ENCODE measurements around the gene P2RX2. TPM values are rescaled to one million over a fixed set of nuclear protein-coding genes. Genes with fewer than 3 reads are reported as not detected.
"Not testable (repeated sequence)": the region's sequence is repeated elsewhere in the genome, so short reads cannot be mapped to it uniquely, and the experiment has no call there.

P2RX2 gene
- total and polyA plus RNA-seq, 3 donors from 2014 or later = 2.2 to 3.0 (median 2.7) TPM

DNA sequence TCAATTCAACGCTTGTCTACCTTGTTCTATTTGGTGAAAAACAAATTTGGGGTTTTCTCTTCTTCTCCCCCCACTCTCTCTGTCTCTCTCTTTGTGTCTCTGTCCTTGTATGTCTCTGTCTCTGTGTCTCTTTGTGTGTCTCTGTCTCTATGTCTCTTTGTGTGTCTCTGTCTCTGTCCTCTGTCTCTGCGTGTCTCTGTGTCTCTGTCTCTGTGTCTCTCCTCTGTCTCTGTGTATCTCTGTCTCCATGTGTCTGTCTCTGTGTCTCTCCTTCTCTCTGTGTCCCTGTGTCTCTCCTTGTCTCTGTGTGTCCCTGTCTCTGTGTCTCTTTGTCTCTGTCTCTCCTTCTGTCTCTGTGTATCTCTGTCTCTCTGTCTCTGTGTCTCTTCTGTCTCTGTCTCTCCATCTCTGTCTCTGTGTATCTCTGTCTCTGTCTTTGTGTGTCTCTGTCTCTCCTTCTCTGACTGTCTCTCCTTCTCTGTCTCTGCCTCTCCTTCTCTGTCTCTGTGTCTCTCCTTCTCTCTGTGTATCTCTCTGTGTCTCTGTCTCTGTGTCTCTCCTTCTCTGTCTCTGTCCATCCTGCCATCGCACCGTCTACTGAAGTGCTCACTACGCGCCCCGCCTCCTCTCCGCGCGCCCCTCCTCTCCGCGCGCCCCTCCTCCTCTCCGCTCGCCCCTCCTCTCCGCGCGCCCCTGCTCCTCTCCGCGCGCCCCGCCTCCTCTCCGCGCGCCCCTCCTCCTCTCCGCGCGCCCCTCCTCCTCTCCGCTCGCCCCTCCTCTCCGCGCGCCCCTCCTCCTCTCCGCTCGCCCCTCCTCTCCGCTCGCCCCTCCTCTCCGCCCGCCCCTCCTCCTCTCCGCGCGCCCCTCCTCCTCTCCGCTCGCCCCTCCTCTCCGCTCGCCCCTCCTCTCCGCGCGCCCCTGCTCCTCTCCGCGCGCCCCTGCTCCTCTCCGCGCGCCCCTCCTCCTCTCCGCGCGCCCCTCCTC is 21.0 kb upstream of the P2RX2 start:
- WGBS, 2 donors = 10 to 11% methylated on average over 14 to 18 of the region's 58 CpGs
- intact Hi-C loops (cut with DNase I; ENCODE audit: low total_unique reads) = no loop called here
- no peak for DNase-seq
- Histone ChIP-seq H3K36me3 (ENCODE audit: low read depth, missing control alignments) (no peaks in the 10 kb centered on the region), H3K9me3 (no peaks in the 10 kb centered on the region), H3K27ac (no peak overlapping the region), H3K4me3 (peak overlapping the region in 1 of 2 donors; percentile 44), H3K27me3 (no peaks in the 10 kb centered on the region), H3K4me1 (no peaks in the 10 kb centered on the region)
- TF ChIP-seq POLR2A (IDR thresholded peaks at IDR 0.05) = no peak
- TF ChIP-seq, protein P1, sequence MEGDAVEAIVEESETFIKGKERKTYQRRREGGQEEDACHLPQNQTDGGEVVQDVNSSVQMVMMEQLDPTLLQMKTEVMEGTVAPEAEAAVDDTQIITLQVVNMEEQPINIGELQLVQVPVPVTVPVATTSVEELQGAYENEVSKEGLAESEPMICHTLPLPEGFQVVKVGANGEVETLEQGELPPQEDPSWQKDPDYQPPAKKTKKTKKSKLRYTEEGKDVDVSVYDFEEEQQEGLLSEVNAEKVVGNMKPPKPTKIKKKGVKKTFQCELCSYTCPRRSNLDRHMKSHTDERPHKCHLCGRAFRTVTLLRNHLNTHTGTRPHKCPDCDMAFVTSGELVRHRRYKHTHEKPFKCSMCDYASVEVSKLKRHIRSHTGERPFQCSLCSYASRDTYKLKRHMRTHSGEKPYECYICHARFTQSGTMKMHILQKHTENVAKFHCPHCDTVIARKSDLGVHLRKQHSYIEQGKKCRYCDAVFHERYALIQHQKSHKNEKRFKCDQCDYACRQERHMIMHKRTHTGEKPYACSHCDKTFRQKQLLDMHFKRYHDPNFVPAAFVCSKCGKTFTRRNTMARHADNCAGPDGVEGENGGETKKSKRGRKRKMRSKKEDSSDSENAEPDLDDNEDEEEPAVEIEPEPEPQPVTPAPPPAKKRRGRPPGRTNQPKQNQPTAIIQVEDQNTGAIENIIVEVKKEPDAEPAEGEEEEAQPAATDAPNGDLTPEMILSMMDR (IDR thresholded peaks at IDR 0.05) = no peak

DNA sequence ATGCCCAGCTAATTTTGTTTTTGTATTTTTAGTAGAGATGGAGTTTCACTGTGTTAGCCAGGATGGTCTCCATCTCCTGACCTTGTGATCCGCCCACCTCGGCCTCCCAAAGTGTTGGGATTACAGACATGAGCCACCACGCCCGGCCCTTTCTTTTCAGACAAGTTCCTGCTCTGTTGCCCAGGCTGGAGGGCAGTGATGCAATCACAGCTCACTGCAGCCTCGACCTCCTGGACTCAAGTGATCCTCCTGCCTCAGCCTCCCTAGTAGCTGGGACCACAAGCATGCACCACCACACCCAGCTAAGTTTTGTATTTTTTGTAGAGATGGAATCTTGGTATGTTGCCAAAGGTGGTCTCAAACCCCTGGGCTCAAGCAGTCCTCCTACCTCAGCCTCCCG is 19.1 kb upstream of the P2RX2 start:
- H3K9me3 ChIP-seq; H3K36me3 ChIP-seq (ENCODE audit: low read depth, missing control alignments); DNase-seq; intact Hi-C loops (cut with DNase I; ENCODE audit: low total_unique reads); H3K27ac ChIP-seq; H3K27me3 ChIP-seq; H3K4me1 ChIP-seq; H3K4me3 ChIP-seq: not testable (repeated sequence)
- WGBS, 2 donors = 56 to 58% methylated on average over 6 of the region's 6 CpGs

DNA sequence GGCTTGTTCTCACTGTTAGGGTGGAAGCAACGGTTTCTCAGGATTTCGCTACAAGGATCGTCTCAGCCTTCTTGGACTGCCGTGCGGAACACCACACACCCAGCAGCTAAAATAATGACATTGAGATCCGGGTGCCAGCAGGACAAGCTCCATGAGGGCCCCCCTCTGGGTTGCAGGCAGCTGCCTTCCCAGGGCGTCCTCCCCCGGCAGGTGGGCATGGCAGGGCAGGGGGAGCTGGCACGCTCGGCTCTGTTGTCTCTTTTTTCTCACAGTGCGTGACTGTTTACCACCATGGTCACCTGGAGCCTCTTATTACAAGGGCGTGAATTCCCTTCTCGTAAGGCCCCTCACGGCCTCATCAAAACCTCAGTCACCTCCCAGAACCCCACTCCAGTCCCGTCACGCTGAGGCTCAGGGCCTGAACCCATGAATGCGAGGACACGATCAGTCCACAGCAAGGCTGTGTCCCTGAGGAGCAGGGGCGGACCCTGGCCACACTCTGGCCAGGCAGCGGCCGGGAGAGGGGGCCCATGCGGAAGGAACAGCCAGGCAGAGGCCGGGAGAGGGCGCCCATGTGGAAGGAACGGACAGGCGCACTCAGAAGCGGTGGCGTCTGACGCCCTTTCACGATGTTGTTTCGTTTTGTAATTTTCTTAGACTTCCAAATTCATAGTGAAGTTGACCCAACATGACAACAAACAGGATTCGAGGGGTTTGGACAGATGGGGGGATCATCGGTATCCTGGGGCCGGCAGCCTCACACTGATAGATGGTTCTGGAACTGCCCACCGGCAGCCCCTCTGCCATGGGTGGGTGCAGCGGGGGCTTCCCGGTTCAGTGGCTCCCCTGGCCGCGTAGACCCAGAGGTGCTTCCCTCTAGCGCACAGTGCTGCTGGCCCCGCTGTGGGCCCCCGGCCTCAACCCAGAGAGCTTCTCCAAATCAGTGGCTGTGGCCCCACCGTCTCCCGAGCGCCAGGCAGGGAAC is 18.2 kb upstream of the P2RX2 start:
- Histone ChIP-seq H3K36me3 (ENCODE audit: low read depth, missing control alignments) (no peaks in the 10 kb centered on the region), H3K9me3 (no peaks in the 10 kb centered on the region), H3K27ac (peak overlapping the region in 1 of 2 donors; percentile 25), H3K4me3 (peak overlapping the region in 1 of 2 donors; percentile 25), H3K4me1 (no peaks in the 10 kb centered on the region), H3K27me3 (no peaks in the 10 kb centered on the region)
- intact Hi-C loops (cut with DNase I; ENCODE audit: low total_unique reads) = loop anchor here (10.0 kb wide), 1 partner anchor 186 kb away; no protein-coding TSS in a partner anchor
- DNase-seq = peak; percentile 79
- 48 to 49% methylated on average over 45 of the region's 45 CpGs for WGBS, 2 donors
- no peak for TF ChIP-seq POLR2A (IDR thresholded peaks at IDR 0.05)
- TF ChIP-seq, protein P1 (IDR thresholded peaks at IDR 0.05) = peak in 2 of 3 experiments; percentile 43 to 55

DNA sequence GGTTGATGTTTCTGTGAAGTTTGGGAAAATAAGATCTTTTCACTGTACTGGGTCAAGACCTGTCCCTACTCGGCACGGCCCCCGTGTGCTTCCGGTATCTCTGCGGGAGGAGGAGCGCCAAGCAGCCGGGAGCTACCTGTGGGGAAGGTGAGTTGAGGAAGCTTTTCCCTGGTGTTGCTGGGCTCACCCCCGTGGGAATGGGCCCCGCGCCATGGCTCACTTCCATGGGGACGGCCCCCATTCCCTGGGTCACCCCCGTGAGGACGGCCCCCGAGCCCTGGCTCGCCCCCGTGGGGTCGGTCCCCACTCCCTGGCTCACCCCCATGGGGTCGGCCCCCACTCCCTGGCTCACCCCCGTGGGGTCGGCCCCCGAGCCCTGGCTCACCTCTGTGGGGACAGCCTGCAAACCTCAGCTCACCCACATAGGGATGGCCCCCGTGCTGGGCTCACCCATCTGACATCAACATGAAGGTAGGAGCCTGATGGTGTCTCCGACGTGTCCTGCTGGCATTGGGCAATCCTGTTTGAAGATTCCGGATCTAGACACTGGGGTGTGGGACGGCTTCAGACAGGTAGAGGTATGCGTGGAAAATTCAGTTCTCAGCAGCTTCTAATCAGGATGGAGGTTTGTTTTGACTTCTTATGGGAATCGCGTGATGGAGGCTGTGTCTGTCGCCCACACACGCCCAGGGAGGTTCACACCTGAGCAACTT is 17.2 kb upstream of the P2RX2 start:
- Histone ChIP-seq H3K4me3 (no peak overlapping the region), H3K9me3 (no peaks in the 10 kb centered on the region), H3K27me3 (no peaks in the 10 kb centered on the region), H3K36me3 (ENCODE audit: low read depth, missing control alignments) (no peaks in the 10 kb centered on the region), H3K27ac (no peak overlapping the region), H3K4me1 (no peaks in the 10 kb centered on the region)
- 82 to 86% methylated on average over 25 to 30 of the region's 31 CpGs for WGBS, 2 donors
- no peak for DNase-seq
- no peak for TF ChIP-seq POLR2A (IDR thresholded peaks at IDR 0.05)
- intact Hi-C loops (cut with DNase I; ENCODE audit: low total_unique reads) = loop anchor here (10.0 kb wide), 1 partner anchor 187 kb away; no protein-coding TSS in a partner anchor

DNA sequence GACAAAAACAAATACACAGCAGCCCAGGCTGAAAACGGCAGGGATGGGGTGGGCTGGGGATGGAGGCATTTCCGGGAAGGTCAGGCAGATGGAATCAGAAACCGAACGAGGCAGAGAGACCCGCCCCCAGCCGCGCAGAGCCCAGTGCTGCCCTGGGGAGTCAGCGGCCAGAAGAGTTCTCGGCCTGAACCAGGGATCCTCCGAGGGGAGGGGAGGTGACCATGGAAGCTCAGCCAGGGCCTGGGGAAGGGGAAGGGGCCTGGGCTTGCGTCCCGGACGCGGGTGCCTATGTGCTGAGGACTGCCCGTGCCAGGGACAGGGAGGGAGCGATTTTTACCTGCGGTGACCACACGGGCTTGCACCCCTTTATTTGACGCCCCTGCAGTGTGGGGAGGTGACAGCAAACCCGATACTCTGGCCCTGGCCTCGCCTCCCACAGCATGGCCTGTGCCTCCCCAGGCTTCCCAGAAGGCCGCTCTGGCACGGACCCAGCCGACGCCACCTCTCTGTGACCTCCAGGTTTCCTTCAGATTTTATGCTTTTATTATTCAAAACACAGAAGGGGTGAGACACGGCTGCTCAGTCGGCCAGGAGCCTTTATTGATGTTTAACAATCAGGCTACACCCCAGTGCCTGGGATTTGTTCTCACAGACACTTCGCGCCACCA is 15.9 kb upstream of the P2RX2 start:
- Histone ChIP-seq H3K27me3 (no peaks in the 10 kb centered on the region), H3K27ac (peak overlapping the region in 1 of 2 donors; percentile 45), H3K4me1 (no peaks in the 10 kb centered on the region), H3K36me3 (ENCODE audit: low read depth, missing control alignments) (no peaks in the 10 kb centered on the region), H3K9me3 (no peaks in the 10 kb centered on the region), H3K4me3 (no peak overlapping the region)
- intact Hi-C loops (cut with DNase I; ENCODE audit: low total_unique reads) = loop anchor here (10.0 kb wide), 1 partner anchor 188 kb away; no protein-coding TSS in a partner anchor
- WGBS, 2 donors = 46 to 60% methylated on average over 22 to 29 of the region's 29 CpGs
- no peak for DNase-seq
- TF ChIP-seq, protein P1 (IDR thresholded peaks at IDR 0.05) = no peak
- TF ChIP-seq POLR2A (IDR thresholded peaks at IDR 0.05) = no peak
